Stimulated activated CD8-positive, alpha-beta memory T cell treated with anti-CD3 and anti-CD28 coated beads, Interleukin-4, amount 100 ng/mL, for 48 hours (primary cell): ENCODE measurements around the gene TCF7L1.
"Not testable (repeated sequence)": the region's sequence is repeated elsewhere in the genome, so short reads cannot be mapped to it uniquely, and the experiment has no call there.

Experiments
- DNase-seq: peaks from one replicate; pipeline ENCODE4 v3.0.0-alpha.2; 2020

TCF7L1 gene

DNA sequence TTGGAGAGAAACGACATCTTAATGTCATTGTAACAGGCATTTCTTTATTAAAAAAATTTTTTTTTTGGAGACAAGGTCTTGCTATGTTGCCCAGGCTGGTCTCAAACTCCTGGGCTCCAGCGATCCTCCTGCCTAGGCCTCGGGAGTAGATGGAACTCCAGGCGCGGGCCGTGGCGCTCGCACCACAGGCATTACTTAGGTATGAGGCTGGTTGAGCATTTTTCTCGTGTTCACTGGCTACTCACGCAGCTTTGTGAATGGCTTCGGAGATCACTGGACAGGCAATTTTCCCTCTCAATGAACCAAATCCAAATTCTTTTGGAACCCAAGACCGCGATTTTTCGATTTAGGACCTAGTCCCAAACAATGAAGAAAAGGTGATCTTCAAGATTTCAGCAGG, 795 bp upstream of the TCF7L1 start:
- no peak for DNase-seq

DNA sequence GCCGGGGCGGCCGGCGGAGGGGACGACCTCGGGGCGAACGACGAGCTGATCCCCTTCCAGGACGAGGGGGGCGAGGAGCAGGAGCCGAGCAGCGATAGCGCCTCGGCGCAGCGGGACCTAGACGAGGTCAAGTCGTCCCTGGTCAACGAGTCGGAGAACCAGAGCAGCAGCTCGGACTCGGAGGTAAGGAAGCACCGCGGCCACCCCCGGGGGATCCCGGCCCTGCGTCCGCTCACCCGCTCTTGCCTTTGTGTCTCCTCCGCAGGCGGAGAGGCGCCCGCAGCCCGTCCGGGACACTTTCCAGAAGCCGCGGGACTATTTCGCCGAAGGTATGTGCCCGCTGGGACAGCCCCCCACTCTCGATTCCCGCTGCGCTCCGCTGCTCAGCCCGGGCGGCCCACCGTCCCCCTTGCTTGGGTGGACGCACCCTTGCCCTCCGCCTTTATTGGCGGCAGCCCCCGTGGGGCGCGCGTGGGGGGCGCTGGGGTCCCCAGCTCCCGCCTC, 611 bp downstream of the TCF7L1 start:
- peak; percentile 30 for DNase-seq

DNA sequence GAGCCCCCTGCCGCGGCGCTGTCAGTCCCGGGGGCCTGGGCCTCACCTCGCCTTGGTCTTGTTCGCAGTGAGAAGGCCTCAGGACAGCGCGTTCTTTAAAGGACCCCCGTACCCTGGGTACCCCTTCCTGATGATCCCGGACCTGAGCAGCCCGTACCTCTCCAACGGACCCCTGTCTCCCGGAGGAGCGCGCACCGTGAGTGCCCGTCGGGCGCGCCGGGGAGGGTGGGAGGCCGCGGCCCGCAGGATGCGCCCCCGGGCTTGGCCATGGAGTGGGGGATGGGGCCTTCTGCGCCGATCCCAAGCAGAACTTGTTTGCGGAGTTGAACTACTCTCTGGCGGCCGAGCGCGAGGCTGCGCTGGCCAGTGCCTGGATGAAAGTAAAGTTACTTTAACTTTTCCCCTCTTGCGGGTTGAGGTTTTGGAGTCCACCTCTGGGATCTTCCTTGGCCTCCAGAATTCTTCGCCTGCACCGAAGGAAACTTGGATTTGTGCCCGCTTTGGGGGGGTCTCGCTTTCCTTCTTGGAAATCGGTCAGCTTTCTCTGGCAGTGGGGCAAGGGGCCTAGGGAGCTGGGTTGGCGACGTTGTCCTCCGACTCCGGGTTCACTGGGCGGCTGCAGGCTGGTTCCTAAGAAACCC, 1.2 kb downstream of the TCF7L1 start:
- DNase-seq = peak; percentile 31

DNA sequence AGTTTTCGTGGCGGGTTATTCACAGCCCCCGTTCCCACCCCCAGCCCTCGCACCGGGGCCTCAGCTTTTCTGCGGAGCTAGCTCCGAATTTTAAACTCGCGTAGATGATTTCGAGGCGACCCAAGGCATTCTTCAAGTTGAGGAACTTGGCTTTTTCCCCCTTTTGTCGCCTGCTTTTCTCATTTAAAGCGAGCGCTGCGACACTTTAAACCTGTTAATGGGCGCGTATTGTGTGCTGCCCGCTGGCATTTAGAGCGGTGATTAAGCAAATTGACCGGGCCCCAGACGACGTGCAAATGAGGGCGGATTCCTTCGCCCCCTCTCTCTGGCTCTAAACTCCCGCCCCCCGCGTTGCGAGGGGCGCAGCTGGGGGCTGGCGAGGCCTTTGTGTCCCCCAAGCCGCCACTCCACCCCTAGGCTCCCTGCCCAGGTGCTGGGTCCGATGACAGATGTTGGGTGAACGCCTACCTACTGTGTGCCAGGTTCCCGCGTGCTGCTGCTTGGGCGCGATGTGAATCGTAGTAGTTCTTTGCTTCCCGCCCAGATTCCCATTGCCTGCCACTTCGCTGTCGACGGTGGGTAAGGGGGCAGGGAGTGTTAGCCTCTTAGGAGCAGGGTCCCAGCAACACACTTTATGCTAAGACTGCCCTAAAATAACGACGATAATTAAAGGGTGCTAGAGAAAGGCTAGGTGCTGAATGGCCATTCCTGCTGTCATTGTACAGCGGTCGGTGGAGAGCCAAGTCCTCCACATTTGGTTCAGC, 1.9 kb downstream of the TCF7L1 start:
- no peak for DNase-seq

DNA sequence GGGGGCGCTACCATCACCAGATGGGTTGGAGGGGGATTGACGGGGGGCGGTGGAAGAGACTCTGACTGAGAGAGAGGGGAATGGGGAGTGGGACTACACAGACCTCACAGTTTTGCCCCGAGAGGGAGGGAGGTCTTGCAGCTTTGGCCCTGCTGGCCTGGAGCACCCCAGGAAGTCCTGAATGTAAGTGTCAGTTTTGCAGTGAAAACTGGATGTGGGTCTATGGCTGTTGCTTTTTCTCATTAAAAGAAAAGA, 2.4 kb downstream of the TCF7L1 start:
- no peak for DNase-seq

DNA sequence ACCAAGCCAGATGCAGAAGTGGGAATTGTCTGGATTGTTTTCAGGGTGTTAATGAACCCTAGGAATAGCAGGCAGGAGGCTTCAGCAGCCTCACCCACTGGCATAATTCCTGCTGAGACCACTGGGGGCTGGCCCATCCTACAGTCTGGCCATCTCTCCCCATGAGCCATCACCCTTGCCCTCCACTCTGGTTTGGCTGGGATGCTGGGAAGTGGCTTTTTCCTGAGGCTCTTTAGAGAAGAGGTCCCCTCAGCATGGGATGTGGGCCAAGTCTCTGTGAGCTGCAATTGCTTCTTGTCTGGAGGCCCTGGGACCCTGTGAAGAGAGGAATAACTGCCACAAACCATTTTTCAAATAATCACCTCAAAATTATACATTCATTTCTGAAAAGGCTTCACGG, 4.0 kb downstream of the TCF7L1 start:
- no peak for DNase-seq

DNA sequence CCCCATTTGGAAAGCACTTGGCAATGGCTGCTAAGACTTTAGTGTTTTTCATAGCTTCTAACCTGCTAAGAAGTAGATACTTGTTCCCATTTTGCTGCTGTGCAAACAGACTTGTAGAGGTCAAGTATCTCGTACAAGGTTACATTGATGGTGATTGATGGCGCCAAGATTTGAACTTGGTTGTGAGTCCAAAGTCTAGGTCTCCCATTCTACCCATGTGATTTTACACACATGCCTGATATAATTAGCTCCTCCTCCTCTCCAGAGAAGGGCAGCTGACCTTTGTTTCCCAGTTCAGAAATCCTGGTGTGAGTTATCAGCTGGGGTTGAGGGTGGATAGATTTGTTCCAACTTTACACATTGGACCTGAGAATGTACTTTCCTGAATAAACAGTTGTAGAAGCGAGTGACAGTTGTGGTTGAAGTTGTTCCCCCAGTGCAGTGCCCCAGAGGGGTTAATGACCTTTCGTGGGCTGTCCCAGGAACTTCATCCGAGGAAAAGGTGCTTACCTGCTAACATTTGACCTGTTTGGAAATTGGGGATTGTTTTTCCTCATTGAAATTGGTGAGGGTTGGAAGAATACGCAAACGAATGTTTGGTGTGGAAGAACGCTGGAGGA, 10.4 kb downstream of the TCF7L1 start:
- no peak for DNase-seq

DNA sequence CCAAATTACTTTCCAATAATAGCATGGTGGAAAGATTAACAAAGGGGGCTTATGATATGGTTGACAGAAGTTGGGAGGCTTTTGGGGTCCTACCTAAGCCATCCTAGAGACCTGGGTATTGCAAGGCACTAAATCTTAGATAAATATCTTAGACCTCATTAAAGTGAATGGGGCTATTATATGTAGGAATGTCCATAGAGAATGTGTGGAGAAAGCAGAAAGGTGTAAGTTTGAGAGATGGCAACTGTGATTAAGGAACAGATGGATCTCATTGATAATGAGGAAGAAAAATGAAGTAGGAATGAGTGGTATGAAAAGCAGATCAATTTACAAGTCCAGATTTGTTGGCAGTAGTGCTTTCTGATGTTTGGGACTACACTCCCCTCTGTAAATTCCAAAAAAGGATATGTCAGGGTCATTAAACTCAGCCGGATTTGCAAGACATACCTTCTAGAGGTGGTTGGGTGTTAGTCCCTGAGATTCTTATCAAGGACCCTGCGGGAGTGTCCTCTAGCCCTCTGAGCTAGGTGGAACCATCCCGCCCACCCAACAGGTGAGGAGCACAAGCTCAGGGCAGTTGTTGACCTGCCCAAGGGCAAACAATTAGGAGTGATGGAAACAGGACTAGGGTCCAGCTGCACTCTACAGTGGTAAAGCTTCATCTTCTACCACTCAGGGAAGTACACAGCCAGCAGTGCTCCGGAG, 12.1 kb downstream of the TCF7L1 start:
- DNase-seq = no peak

DNA sequence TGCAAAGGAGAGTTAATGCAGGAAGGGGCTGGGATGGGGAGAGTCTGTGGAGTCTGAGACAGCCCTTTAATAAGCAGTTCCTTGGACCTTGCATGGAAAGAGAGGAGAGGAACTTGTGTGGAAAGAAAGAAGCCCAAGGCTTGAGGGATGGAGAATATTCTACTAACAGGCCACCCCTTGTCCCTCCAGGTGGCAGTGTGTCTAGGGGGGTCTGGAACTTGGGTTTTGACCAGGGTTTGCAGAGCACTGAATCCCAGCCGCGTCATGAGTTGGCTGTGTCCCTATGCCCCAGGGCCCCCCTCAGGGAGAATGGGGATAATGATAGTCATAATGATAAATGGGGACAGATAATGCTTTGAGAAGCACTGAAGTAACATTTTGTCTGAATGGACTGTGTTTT, 15.0 kb downstream of the TCF7L1 start:
- DNase-seq = no peak

DNA sequence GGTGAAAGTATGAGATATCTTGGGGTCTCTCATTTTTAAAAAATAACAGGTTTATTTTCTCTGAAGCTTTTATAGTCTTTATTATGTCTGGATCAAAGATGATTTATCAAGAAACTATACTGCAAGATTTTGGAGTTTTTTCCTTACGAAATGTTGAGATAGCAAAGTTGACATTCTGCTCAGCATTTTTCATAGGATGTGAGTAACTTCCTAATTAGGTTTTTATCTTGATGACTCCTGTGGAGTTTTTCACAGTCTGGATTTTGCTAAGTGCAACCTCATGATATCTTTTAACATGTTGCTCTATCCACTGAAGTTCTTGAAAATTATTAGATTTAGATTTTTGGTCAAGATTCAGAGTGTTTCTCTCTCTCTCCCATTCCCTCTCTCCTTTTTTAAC, 17.8 kb downstream of the TCF7L1 start:
- DNase-seq = no peak

DNA sequence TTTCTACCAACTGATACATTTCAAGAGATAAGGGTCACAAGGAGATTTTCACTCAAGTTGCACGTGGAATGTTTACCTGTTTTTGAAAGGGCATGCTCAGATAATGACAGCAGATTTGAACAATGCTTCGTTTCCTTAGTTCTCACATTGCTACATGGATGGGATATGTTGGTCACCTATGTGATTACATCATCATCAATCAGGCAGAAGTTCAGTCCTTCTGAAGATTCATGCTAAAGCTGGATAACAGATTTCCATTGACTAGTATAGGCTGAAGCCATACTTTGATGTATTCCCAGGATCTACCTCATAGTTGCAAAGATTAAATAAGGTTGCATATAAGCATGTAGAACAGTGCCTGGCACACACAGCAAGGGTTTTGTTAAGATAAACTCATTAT, 19.7 kb downstream of the TCF7L1 start:
- no peak for DNase-seq

DNA sequence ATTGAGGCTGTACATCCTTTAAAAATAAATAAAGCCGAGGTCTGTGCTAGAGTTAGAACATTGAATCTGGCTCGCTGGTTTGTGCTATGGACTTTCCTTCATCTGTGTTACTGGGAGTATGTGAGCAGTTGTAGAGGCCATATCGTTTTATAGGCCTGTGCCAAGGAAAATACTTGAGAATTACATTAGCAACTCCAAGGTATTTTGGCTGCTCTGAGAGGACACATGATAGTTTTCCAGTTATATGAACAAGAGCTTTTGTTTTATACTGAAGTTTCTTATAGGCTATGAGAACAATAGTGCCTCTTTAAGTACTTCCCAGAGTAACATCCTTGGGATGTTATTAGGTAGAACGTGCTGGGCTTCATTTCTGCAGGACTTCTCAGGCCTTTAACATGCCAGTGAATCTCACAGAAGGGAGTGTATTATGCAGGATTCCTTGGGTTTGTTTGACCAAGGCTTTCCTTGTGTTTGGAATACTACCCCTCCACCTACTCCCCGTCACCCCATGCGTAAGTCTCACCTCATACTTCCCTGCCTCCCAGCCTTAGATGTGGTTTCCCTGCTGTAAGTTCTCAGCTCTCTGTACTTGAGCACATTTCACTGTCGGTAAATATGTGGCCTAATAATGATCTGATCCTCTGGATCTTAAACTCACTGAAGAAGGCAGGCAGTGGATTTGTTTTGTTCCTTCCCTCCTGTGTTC, 21.0 kb downstream of the TCF7L1 start:
- no peak for DNase-seq

DNA sequence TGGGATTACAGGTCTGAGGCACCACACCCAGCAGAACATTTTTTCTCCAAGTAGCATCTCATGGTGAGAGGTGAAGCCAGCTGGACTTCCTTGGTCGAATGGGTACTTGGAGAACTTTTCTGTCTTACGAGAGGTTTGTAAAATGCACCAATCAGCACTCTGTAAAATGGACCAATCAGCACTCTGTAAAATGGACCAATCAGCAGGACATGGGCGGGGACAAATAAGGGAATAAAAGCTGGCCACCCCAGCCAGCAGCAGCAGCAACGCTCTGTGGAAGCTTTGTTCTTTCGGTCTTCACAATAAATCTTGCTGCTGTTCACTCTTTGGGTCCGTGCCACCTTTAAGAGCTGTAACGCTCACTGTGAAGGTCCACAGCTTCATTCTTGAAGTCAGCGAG, 21.9 kb downstream of the TCF7L1 start:
- not testable (repeated sequence) for DNase-seq

DNA sequence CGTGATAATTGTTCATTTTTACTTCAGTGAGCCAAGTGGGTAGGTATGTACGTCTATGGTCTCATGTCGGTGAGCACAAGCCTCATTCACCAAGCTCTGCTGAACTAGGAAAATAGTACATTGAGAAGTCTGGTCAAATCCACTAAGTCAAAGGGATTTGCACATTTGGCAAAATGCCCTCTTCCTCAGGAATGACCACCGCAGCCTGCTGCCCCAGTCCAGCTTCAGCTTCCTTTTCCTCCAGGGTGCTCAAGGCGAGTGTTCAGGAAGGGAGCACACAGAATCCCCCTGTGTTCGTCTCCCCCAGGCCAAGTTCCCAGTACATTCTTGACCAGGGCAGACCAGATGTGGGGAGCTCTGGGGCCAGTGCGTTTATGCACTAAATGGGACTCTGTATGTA, 23.0 kb downstream of the TCF7L1 start:
- no peak for DNase-seq

DNA sequence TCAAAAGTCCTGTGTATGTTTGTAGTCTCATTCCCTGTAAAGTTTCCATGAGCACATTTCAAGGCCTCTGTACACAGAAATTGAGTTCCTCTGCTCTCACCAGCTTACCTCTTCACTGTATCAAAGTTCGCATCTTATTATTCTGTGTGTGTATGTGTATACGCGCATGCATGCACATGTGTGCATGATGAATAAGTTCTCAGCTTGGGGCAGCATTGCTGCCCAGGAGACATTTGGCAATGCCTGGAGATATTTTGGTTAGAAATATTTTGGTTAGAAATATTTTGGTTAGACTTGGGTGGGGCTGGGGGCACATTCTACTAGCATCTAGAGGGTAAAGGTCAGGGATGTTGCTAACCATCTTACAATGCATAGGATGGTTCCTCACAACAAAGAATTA, 23.4 kb downstream of the TCF7L1 start:
- DNase-seq = no peak

DNA sequence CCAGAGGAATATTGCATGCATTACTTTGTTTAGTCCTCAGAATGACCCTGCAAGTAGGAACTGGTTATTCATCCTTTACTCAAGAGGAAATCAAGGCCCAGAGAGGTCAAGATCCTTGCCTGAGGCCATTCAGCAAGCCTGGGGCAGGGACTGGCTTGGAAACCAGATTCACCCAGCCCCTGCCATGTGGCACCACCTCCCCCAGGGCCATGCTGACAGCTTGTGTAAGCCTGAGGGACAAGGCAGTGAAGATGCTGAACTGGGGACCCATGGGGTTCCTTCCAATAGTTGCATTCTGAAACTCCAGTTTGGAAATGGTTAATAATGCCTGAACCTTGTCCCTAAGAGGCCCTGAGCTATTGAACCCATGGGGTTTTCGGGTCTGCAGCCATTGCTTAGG, 24.2 kb downstream of the TCF7L1 start:
- DNase-seq = no peak

DNA sequence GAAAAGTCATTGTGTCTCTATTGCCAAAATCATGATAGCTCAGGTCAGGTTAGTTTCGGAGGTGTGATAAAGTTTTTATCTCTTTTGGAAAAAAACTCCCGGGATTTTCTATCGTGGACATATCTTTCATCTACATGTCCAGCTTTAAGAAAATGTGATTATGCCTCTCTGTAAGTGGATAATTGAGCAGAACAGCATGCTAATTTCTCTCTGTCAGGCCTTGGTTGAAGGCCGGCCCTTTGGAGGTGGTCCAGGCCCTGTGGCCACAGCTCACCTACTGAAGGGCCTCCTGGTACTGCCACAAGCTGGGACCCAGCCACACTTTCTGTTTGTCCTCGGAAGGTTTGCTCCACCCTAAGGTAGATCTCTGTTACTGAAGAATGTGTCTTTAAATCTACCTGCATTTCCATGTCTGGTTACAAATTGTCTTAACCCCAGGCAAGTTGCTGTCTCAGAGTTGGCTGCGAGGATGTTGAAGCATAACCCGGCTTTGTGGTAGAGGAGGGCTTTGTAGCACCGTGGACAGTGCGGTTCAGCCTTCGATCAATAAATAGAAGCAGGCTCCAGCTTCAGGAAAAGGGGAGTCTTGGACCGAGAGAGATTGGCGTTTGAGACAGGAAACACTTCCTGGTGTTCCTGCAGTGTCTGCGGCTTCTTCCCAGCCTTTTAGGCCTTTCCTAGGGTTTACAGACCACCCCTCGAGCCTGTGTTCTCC, 25.5 kb downstream of the TCF7L1 start:
- DNase-seq = no peak

DNA sequence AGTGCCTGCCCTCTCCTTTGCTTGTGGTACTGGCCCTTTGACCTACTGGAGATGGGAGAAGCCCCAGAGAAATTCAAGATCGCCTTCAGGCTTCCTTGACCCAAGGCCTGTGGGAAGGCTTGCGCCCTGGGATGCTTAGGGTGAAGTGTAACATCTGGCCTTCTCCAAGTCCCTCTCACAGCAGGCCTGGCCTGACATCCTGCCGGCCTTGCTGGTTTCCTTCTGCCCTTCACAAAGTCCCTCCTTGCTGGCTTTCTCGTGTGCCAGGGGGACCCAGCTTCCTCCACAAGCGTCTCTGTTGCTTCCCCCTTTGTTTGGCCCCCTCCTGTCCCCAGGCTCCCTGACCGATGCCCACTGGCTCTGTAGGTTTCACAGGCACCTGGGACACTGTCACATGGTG, 26.4 kb downstream of the TCF7L1 start:
- no peak for DNase-seq

DNA sequence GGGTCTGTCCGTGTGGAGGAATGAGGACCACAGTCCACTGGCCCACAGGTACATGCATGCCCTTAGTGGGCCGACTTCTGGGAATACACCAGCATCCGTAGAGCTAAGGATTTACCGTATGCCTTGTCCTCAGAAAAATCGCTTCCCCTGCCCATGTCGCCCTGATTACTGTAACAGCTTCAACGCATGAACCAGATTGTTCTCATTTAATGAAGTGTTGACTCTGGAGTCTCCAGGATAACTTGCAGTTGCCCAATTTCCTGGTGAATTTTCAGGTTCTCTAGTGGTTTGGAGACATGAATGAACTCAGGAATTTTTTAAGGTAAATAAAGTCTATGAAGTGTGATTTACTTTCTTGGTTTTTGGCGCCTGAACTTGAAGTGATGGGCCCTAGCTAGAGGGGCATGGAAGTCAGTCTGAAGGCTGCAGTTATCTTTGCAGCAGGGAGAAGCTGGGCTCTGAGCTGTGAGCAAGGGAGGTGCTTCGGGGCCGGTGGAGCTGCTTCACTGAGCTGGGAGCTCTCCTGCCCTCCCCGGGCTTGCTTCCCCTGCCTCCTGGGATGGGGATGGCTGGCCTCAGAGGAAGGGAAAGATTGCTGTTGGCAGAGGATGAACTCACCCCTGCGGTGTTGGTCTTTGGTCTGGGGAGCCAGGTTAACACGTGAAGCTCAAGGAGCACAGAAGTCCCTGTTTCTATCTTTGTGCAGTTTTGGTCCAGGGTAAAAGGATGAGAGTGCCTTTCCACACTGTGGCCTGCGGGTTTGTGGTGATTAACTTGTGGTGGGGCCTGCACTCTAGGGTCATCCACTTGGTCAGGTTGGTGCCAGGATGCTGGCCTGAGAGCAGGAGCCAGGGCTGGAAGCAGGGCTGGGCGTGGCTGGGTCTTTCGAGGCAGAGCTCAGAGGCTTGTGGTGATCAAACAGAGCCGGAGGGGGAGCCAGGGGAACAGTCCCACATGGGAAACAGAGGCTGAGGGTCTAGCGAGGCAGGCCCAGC, 28.1 kb downstream of the TCF7L1 start:
- no peak for DNase-seq

DNA sequence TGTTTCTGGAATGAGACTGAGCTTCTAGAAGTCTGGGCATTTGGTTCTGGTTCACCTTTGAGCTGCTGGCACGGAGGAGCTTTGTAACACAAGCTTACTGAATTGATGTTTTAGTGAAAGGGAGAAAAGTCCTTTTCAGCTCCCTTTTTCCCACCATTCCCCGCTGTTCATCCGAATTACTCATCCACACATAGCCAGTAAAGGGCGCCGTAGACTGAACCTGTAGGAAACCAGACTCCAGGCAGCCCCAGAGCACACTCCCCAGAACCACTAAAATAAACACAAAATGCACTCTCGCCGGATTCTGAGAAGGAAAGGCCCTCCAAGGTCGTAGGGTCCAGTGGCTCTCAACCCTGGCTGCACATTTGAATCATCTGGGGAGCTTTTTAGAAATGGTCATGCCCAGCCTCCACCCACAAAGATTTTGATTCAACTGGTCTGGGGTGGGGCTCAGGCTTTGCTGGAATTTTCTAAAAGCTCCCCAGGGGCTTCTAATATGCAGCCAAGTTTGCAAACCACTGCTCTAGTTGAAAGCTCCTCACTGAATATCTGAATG, 29.6 kb downstream of the TCF7L1 start:
- no peak for DNase-seq

DNA sequence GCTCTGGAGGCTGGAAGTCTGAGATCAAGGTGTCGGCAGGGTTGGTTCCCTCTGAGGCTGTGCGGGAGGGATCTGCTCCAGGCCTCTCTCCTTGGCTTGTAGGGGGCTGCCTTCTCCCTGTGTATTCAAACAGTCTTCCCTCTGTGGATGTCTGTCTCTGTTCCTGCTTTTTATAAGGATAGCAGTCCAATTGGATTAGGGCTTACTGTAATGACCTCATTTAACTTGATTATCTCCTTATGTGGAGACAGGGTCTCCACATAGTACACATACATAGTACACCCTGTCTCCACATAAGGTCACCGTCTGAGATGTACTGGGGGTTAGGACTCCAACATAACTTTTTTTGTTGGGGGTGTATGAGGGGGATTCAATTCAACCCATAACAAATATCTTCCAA, 30.5 kb downstream of the TCF7L1 start:
- DNase-seq = no peak
